ENCODE results near the gene S100A8. TPM values are rescaled to one million over a fixed set of nuclear protein-coding genes. Genes with fewer than 3 reads are reported as not detected.

S100A8 gene
- total RNA-seq (10 to 100 TPM; 38.4 to 99.3 TPM), polyA plus RNA-seq (10 to 100 TPM; 40.4 to 43.4 TPM)

GRCh38 chr1:153390938-153391710, at the start of gene S100A8:
S100A8 (minus strand) TSS chr1:153391073; CDS start chr1:153390535, 538 bp downstream.
- H3K9me3 ChIP-seq (ENCODE audit: control insufficient read depth in 4 of 4, low read length in 3 of 4): no peaks in the 10 kb centered on the region
- H3K27ac ChIP-seq (ENCODE audit: low read depth in 1 of 2, low read length in 2 of 2): peak within 1 kb of the TSS; percentile 19 to 52
- no peak within 1 kb of the TSS for H3K9ac ChIP-seq (ENCODE audit: low read depth in 1 of 2, low read length in 2 of 2)
- WGBS: 61% methylated on average over 7 of the region's 7 CpGs
- no peaks in the 10 kb centered on the region for H3K36me3 ChIP-seq (ENCODE audit: control insufficient read depth in 4 of 4, insufficient read depth in 3 of 4, low read depth in 1 of 4, low read length in 3 of 4)
- peaks cover 0 to 5% (median 0%) of the 10 kb centered on the region in 4 donors for H3K27me3 ChIP-seq (ENCODE audit: control insufficient read depth in 4 of 4, insufficient read depth in 4 of 4, low read length in 3 of 4)
- TF ChIP-seq SP1 (IDR thresholded peaks at IDR 0.05): no peak
- TF ChIP-seq ATF3 (IDR thresholded peaks at IDR 0.05): no peak
- no peak for TF ChIP-seq CTCF (IDR thresholded peaks at IDR 0.05; ENCODE audit: low read depth, low read length, missing input control)
- no peak for TF ChIP-seq TAF1 (conservative IDR thresholded peaks at IDR 0.05)
- TF ChIP-seq REST (IDR thresholded peaks at IDR 0.05): no peak
- no peak for TF ChIP-seq NR2F2 (IDR thresholded peaks at IDR 0.05)
- TF ChIP-seq EGR1 (IDR thresholded peaks at IDR 0.05; ENCODE audit: low read depth in 2 of 2): no peak
- TF ChIP-seq HNF4G (IDR thresholded peaks at IDR 0.05): no peak
- TF ChIP-seq ZBTB33 (IDR thresholded peaks at IDR 0.05): no peak
- no peaks in the 10 kb centered on the region for H3K4me1 ChIP-seq (ENCODE audit: control insufficient read depth in 4 of 4, insufficient read depth in 4 of 4, low read length in 3 of 4)
- no peak for DNase-seq (ENCODE audit: low spot score)
- no peak within 1 kb of the TSS for H3K4me3 ChIP-seq (ENCODE audit: low read depth in 1 of 3, low read length in 3 of 3)

GRCh38 chr1:153439273-153439672, 48.4 kb upstream of the S100A8 start:
- no peak overlapping the region for H3K9ac ChIP-seq (ENCODE audit: low read depth in 1 of 2, low read length in 2 of 2)
- no peak for DNase-seq (ENCODE audit: low spot score)
- H3K4me3 ChIP-seq (ENCODE audit: low read depth in 1 of 3, low read length in 3 of 3): no peak overlapping the region
- TF ChIP-seq CTCF (IDR thresholded peaks at IDR 0.05; ENCODE audit: low read depth, low read length, missing input control): no peak
- no peak for TF ChIP-seq FOXA1 (IDR thresholded peaks at IDR 0.05)
- TF ChIP-seq JUND (IDR thresholded peaks at IDR 0.05): no peak
- TF ChIP-seq MAX (IDR thresholded peaks at IDR 0.05): no peak
- TF ChIP-seq HNF4G (IDR thresholded peaks at IDR 0.05): no peak
- no peak for TF ChIP-seq ATF3 (IDR thresholded peaks at IDR 0.05)
- no peak for TF ChIP-seq RXRA (IDR thresholded peaks at IDR 0.05)
- TF ChIP-seq NR2F2 (IDR thresholded peaks at IDR 0.05): no peak
- no peak for TF ChIP-seq EGR1 (IDR thresholded peaks at IDR 0.05; ENCODE audit: low read depth in 2 of 2)
- TF ChIP-seq SP1 (IDR thresholded peaks at IDR 0.05): no peak
- no peak for TF ChIP-seq FOXA2 (IDR thresholded peaks at IDR 0.05)
- H3K27me3 ChIP-seq (ENCODE audit: control insufficient read depth in 4 of 4, insufficient read depth in 4 of 4, low read length in 3 of 4): peaks cover 0 to 2% (median 0%) of the 10 kb centered on the region in 4 donors
- peaks cover 0 to 2% (median 0%) of the 10 kb centered on the region in 4 donors for H3K9me3 ChIP-seq (ENCODE audit: control insufficient read depth in 4 of 4, low read length in 3 of 4)
- H3K36me3 ChIP-seq (ENCODE audit: control insufficient read depth in 4 of 4, insufficient read depth in 3 of 4, low read depth in 1 of 4, low read length in 3 of 4): no peaks in the 10 kb centered on the region
- no peaks in the 10 kb centered on the region for H3K4me1 ChIP-seq (ENCODE audit: control insufficient read depth in 4 of 4, insufficient read depth in 4 of 4, low read length in 3 of 4)
- H3K27ac ChIP-seq (ENCODE audit: low read depth in 1 of 2, low read length in 2 of 2): no peak overlapping the region

Data from liver (tissue), 9 donors.